ENCODE data around the gene MYOG.

The MYOG gene

GRCh38 chr1:203049077-203049476, 36.7 kb downstream of the MYOG start:
- in situ Hi-C loops (cut with MboI; ENCODE audit: low sequenced_read_pairs): loop anchor here (10.0 to 25.0 kb wide), 3 partner anchors 166 to 1313 kb away; partner anchors contain the start of genes OPTC, PLEKHA6 and PRELP

- in situ Hi-C loops (cut with MboI; ENCODE audit: low sequenced_read_pairs): loop anchor here (10.0 to 25.0 kb wide), 3 partner anchors 166 to 1314 kb away; partner anchors contain the start of genes OPTC, PLEKHA6 and PRELP
Measured at GRCh38 chr1:203048555-203049051, 37.2 kb downstream of the MYOG start.

- in situ Hi-C loops (cut with MboI; ENCODE audit: low sequenced_read_pairs): loop anchor here (10.0 to 25.0 kb wide), 3 partner anchors 167 to 1314 kb away; partner anchors contain the start of genes OPTC, PLEKHA6 and PRELP
Measured at GRCh38 chr1:203048086-203048485, 37.7 kb downstream of the MYOG start.

GRCh38 chr1:203046984-203047630, 38.7 kb downstream of the MYOG start:
- in situ Hi-C loops (cut with MboI; ENCODE audit: low sequenced_read_pairs): loop anchor here (10.0 to 25.0 kb wide), 3 partner anchors 168 to 1315 kb away; partner anchors contain the start of genes OPTC, PLEKHA6 and PRELP

- in situ Hi-C loops (cut with MboI; ENCODE audit: low sequenced_read_pairs): loop anchor here (10.0 to 25.0 kb wide), 3 partner anchors 169 to 1316 kb away; partner anchors contain the start of genes OPTC, PLEKHA6 and PRELP
Measured at GRCh38 chr1:203045821-203046594, 39.8 kb downstream of the MYOG start.

GRCh38 chr1:203045336-203045735, 40.5 kb downstream of the MYOG start:
- in situ Hi-C loops (cut with MboI; ENCODE audit: low sequenced_read_pairs): loop anchor here (10.0 to 25.0 kb wide), 3 partner anchors 169 to 1317 kb away; partner anchors contain the start of genes OPTC, PLEKHA6 and PRELP

GRCh38 chr1:203044546-203045250, 41.1 kb downstream of the MYOG start:
- in situ Hi-C loops (cut with MboI; ENCODE audit: low sequenced_read_pairs): loop anchor here (10.0 to 25.0 kb wide), 3 partner anchors 170 to 1318 kb away; partner anchors contain the start of genes OPTC, PLEKHA6 and PRELP

GRCh38 chr1:203043830-203044545, 41.8 kb downstream of the MYOG start:
- in situ Hi-C loops (cut with MboI; ENCODE audit: low sequenced_read_pairs): loop anchor here (10.0 to 25.0 kb wide), 3 partner anchors 171 to 1318 kb away; partner anchors contain the start of genes OPTC, PLEKHA6 and PRELP

- in situ Hi-C loops (cut with MboI; ENCODE audit: low sequenced_read_pairs): loop anchor here (10.0 to 25.0 kb wide), 3 partner anchors 173 to 1321 kb away; partner anchors contain the start of genes OPTC, PLEKHA6 and PRELP
Measured at GRCh38 chr1:203041351-203041932, 44.4 kb downstream of the MYOG start.

GRCh38 chr1:203040513-203041275, 45.1 kb downstream of the MYOG start:
- in situ Hi-C loops (cut with MboI; ENCODE audit: low sequenced_read_pairs): loop anchor here (10.0 to 25.0 kb wide), 3 partner anchors 174 to 1322 kb away; partner anchors contain the start of genes OPTC, PLEKHA6 and PRELP

- in situ Hi-C loops (cut with MboI; ENCODE audit: low sequenced_read_pairs): loop anchor here (5.0 to 25.0 kb wide), 5 partner anchors 175 to 1322 kb away; partner anchors contain the start of genes OPTC, PLEKHA6 and PRELP
Measured at GRCh38 chr1:203039609-203040512, 46.0 kb downstream of the MYOG start.

- in situ Hi-C loops (cut with MboI; ENCODE audit: low sequenced_read_pairs): loop anchor here (5.0 to 25.0 kb wide), 4 partner anchors 233 to 1323 kb away; partner anchors contain the start of genes OPTC, PLEKHA6 and PRELP
Measured at GRCh38 chr1:203038891-203039608, 46.8 kb downstream of the MYOG start.

GRCh38 chr1:203038217-203038741, 47.5 kb downstream of the MYOG start:
- in situ Hi-C loops (cut with MboI; ENCODE audit: low sequenced_read_pairs): loop anchor here (5.0 to 25.0 kb wide), 4 partner anchors 234 to 1324 kb away; partner anchors contain the start of genes OPTC, PLEKHA6 and PRELP

GRCh38 chr1:203037509-203038190, 48.2 kb downstream of the MYOG start:
- in situ Hi-C loops (cut with MboI; ENCODE audit: low sequenced_read_pairs): loop anchor here (5.0 to 25.0 kb wide), 4 partner anchors 235 to 1325 kb away; partner anchors contain the start of genes OPTC, PLEKHA6 and PRELP

- in situ Hi-C loops (cut with MboI; ENCODE audit: low sequenced_read_pairs): loop anchor here (5.0 to 25.0 kb wide), 4 partner anchors 236 to 1326 kb away; partner anchors contain the start of genes OPTC, PLEKHA6 and PRELP
Measured at GRCh38 chr1:203036537-203036936, 49.3 kb downstream of the MYOG start.
